Stimulated activated CD4-positive, alpha-beta T cell treated with anti-CD3 and anti-CD28 coated beads, Interleukin-4, amount 100 ng/mL, for 48 hours (primary cell): ENCODE data around the gene UCHL1.
"Not testable (repeated sequence)": the region's sequence is repeated elsewhere in the genome, so short reads cannot be mapped to it uniquely, and the experiment has no call there.

Experiments used
- DNase-seq, 2 donors: peaks; one replicate each; pipeline ENCODE4 v3.0.0-alpha.2; 2020; ENCODE audit warnings: low read depth in 2 of 2

Gene UCHL1

DNA sequence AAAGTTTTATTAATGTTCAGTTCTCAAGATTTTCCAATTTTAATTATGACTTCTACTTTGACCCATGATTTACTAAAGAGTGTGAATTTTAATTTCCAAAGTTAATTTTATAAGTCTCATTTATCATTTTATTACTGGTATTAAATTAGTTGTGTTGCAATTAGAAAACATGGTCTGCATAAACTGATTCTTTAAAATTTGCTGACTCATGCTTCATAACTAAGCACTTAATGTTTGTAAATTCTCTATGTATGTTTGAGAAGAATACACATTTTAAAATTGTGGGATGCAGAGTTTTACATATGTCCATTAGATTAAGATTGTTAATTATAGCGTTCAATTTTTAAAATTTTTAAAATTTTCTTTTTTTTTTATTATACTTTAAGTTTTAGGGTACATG is 20.2 kb upstream of the UCHL1 start:
- no peak for DNase-seq

- no peak for DNase-seq
These were observed 14.8 kb upstream of the UCHL1 start for GRCh38 chr4:41241919-41242318.

GRCh38 chr4:41245983-41246382 is 10.7 kb upstream of the UCHL1 start:
- DNase-seq, result no peak

- no peak for DNase-seq
These were observed 493 bp upstream of the UCHL1 start for GRCh38 chr4:41256131-41256739.

DNA sequence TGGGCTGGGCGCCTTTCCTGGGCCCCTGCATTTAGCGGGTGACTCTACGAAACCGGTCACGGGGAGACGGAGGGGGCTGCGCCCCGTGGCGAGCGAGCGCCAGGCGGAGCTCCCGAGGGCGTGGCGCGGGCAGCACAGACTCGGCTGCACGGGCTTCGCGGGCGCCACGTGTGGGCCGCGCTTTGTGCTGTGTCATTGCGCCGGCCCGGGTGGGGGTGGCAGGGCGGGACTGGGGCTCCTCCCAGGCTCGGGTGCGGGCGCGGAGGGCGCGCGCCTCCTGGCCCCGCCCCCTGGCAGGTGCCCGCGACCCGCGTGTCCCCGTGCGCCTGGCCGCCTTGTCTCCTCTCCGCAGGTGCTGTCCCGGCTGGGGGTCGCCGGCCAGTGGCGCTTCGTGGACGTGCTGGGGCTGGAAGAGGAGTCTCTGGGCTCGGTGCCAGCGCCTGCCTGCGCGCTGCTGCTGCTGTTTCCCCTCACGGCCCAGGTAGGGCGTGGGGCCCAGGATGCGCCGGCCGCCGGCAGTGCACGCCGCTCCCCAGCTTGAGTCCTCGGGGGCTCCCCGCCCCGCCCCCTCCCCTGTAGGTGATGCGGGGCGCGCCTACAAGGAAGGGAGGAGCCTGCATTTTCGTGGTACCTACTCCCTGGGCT is 651 bp downstream of the UCHL1 start:
- peak; percentile 6 to 18 for DNase-seq

GRCh38 chr4:41257906-41258305 is 1.2 kb downstream of the UCHL1 start:
- DNase-seq, result no peak

GRCh38 chr4:41258783-41259182 is 2.1 kb downstream of the UCHL1 start:
- DNase-seq, result no peak

- DNase-seq, result no peak
These were observed 3.5 kb downstream of the UCHL1 start for GRCh38 chr4:41260116-41260733.

DNA sequence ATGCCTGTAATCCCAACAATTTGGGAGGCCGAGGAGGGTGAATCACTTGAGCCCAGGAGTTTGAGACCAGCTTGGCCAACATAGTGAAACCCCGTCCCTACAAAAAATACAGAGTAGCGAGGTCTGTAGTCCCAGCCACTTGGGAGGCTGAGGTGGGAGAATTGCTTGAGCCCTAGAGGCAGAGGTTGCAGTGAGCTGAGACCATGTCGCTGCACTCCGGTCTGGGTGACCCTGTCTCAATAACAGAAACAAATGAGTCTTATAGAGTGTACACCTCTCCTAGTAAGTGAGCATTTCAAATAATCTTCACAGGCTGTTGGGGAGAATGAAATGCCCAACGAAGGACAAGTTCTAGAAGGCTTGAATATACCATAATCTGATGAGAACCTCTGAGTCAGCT is 5.5 kb downstream of the UCHL1 start:
- no peak for DNase-seq

DNA sequence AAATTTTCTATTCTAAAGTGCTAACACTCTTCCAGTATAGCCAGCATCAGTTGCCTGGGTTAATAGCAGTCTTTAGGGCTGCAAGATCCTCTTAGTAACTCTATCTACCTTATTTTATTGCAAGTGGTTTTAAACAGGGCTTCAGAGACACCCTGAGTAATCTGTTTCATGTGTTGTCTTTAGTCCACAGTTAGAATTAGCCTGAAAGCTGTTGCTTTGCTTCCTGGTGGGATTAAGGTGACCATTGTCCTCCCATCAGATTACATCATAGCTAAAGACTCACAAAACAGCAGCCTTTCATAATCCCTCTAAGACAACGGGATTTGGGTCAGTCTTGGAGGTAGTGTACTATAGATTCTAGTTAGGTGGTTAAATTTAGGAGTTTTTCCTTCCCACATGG is 7.5 kb downstream of the UCHL1 start:
- DNase-seq, result no peak

DNA sequence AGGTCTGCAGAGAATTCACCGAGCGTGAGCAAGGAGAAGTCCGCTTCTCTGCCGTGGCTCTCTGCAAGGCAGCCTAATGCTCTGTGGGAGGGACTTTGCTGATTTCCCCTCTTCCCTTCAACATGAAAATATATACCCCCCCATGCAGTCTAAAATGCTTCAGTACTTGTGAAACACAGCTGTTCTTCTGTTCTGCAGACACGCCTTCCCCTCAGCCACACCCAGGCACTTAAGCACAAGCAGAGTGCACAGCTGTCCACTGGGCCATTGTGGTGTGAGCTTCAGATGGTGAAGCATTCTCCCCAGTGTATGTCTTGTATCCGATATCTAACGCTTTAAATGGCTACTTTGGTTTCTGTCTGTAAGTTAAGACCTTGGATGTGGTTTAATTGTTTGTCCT is 11.3 kb downstream of the UCHL1 start:
- no peak for DNase-seq

GRCh38 chr4:41268721-41269517 is 12.2 kb downstream of the UCHL1 start:
- DNase-seq, result no peak

DNA sequence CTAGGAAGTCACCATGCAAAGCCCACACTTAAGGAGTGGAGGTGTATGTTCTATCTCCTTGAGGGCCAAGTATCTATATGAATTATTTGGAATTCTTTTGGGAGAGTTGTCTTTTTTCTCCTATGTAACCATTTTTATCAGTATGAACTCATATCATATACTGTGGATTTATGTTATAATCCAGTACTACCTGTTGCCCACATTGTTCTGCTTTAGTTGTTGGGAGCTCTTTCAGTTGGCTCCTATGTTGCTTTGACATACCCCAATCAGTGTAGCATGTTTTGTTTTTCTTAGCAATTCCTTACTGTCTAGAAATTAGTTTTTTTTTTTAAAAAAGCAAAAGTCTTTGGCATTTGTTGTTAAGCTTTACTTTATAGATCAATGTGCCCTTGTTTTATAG is 13.0 kb downstream of the UCHL1 start:
- DNase-seq, result no peak

- not testable (repeated sequence) for DNase-seq
These were observed 19.2 kb downstream of the UCHL1 start for GRCh38 chr4:41275931-41276330.

DNA sequence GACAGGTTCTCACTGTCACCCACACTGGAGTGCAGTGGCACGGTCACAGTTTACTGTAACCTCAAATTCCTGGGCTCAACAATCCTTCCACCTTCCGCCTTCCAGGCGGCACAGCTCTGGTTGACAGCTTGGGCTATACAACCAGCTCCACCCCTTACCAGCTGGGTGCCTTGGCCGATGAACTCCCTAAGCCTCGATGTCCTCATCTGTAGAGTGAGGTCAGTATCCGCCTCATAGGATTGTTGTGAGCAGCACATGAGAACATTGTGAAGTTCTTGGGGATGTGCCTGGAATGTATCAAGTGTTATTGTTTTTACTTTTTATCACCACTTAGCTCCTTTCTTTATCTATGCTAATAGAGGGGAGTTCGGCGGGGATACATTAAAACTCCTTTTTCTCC is 23.3 kb downstream of the UCHL1 start:
- DNase-seq, result no peak

- no peak for DNase-seq
These were observed 24.4 kb downstream of the UCHL1 start for GRCh38 chr4:41281038-41281634.

DNA sequence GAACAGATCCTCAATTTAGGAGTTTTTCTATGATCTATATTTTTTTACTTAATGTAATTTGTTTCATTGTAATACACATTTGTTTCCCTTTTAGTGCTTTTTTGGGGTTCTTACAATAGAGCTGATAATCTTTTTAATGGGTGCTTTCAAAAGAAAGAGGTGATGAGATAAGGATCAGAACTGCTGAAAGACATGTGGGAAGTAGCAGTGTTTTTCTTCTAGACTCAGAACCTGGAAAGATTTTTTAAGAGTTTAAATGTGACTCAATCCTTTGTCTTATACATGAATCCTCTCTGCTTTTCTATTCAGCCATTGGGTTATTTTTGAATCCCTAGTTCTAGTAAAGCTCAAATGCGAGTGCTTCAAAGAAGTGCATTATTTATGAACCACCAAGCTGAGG is 25.6 kb downstream of the UCHL1 start:
- no peak for DNase-seq

DNA sequence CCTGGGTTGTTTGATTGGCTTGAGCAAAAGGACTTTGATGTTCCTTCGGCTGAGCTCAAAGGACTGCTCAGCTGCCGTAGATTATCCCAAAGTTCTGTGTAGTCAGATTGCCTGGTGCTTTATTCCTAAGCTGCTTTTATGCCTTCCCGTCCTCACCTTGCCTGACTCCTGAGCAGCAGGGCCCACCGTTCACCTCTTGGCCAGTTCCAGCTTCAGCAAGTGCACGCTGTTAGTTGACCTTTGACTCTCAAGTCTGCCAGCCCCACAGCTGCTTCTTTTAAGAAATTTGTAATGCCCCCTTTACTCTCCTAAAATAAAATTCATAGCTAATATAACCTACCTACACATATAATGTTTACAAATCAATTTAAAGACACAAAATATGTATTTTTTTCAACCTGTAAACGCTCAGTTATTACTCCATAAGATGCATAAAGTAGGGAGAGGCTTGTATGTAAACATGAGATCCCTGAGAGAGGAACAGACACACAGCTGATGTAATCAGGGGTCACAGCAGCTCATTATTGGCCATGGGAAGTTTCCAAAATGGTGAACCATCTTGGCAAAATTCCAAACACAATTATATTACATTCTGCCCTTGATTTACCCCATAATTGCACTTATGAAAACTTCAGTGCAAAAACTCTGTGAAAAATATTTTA is 28.6 kb downstream of the UCHL1 start:
- no peak for DNase-seq

GRCh38 chr4:41285864-41286235 is 29.1 kb downstream of the UCHL1 start:
- no peak for DNase-seq

- DNase-seq, result no peak
These were observed 30.3 kb downstream of the UCHL1 start for GRCh38 chr4:41287005-41287404.

DNA sequence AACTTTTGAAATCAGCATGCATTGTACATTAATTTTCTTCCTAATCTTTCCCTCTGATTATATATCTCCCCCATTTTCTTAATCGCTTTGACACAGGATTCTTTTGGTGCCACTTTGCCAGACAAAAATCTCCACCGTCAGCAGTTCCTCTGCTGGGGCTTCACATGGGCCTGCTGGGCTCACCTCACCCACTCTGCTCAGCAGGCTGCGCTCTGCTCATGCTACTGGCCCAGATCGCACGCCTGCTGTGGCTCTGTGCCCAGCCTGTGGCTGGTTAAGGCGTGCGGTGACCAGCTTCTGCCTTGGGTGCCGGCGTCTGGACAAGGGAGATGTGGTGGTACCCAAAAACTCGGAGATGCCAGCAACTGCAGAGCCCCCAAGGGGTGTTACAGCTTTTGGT is 31.1 kb downstream of the UCHL1 start:
- DNase-seq, result no peak

GRCh38 chr4:41288254-41288653 is 31.5 kb downstream of the UCHL1 start:
- no peak for DNase-seq
